Endothelial cell of umbilical vein (primary cell): ENCODE data around the gene PRPF40A. TPM values are rescaled to one million over a fixed set of nuclear protein-coding genes. Genes with fewer than 3 reads are reported as not detected.

Experiments used
- BruUV-seq: library from RNA; stranded (reverse); fragments of 400-500 nt; replicated peaks from 2 replicates; lab custom pipeline; 2021; lab: Mats Ljungman, UMichigan
- CTCF ChIA-PET: fragments of 300-600, 350-600 bp; sonication (Branson Sonifier 250); formaldehyde crosslinking; loops from one replicate; lab custom pipeline; 2021; ENCODE audit warnings: antibody characterized with exemption, inconsistent platforms; lab: Charles Lee
- POLR2A ChIA-PET: fragments of 300-600, 350-600 bp; sonication (Branson Sonifier 250); formaldehyde crosslinking; loops from one replicate; lab custom pipeline; 2021; ENCODE audit warnings: antibody characterized with exemption, inconsistent platforms; lab: Charles Lee
- DNase-seq: peaks from one replicate; pipeline ENCODE4 v3.0.0-alpha.2; 2011; ENCODE audit warnings: low read depth, low spot score
- FAIRE-seq: peaks from 2 replicates; lab custom pipeline; 2011; peaks lifted over from hg19 to GRCh38; lab: Jason Lieb, UNC
- H2AFZ ChIP-seq: 2 replicates; pipeline ENCODE4 v1.6.0; 2012; ENCODE audit warnings: low read depth, low read length, control low read depth, inconsistent platforms
- H3K27ac ChIP-seq: 2 replicates; pipeline ENCODE4 v1.5.1; 2011; ENCODE audit warnings: low read depth, mild to moderate bottlenecking, control low read depth, low read length, moderate library complexity; ENCODE audit not compliant: insufficient read depth
- H3K27me3 ChIP-seq, 2 experiments: 2 replicates each; pipeline versions ENCODE4 v1.6.0 to v1.6.1; 2011; ENCODE audit warnings: low read length in 2 of 2, mixed read lengths in 1 of 2; ENCODE audit not compliant: control insufficient read depth in 2 of 2, insufficient read depth in 2 of 2
- H3K36me3 ChIP-seq, 2 experiments: 2 replicates in 1 of 2; 3 replicates in 1 of 2; pipeline ENCODE4 v1.5.1; 2011; ENCODE audit warnings: low read length in 2 of 2, mild to moderate bottlenecking in 1 of 2, moderate library complexity in 1 of 2; ENCODE audit not compliant: control insufficient read depth in 2 of 2, insufficient read depth in 2 of 2; ENCODE audit errors: extremely low read depth in 1 of 2
- H3K4me1 ChIP-seq: 3 replicates; pipeline ENCODE4 v1.5.1; 2011; ENCODE audit warnings: mild to moderate bottlenecking, low read length; ENCODE audit not compliant: control insufficient read depth, insufficient read depth; ENCODE audit errors: extremely low read depth
- H3K4me2 ChIP-seq: 2 replicates; pipeline ENCODE4 v1.6.1; 2011; ENCODE audit warnings: low read length, control low read depth, mixed read lengths; ENCODE audit not compliant: insufficient read depth
- H3K4me3 ChIP-seq, 3 experiments: fragments of 200-600 bp in 1 of 3; sonication (generic), shearing (Covaris generic) in 1 of 3; replicated peaks in 1 of 3; 2 replicates each; pipeline ENCODE4 v1.5.1; 2011 to 2016; ENCODE audit warnings: control low read depth in 3 of 3, low read length in 3 of 3, mild to moderate bottlenecking in 2 of 3, inconsistent platforms in 1 of 3, low read depth in 1 of 3, moderate library complexity in 1 of 3; ENCODE audit not compliant: insufficient read depth in 1 of 3
- H3K79me2 ChIP-seq: 2 replicates; pipeline ENCODE4 v1.6.0; 2012; ENCODE audit warnings: low read length, inconsistent platforms; ENCODE audit not compliant: control insufficient read depth, insufficient read depth
- H3K9ac ChIP-seq: replicated peaks from 2 replicates; pipeline ENCODE3; 2011; ENCODE audit warnings: low read length, control low read depth; ENCODE audit not compliant: insufficient read depth; ENCODE audit errors: extremely low read depth
- H3K9me1 ChIP-seq: replicated peaks from 3 replicates; pipeline ENCODE4 v1.6.0; 2011; ENCODE audit warnings: mild to moderate bottlenecking, low read length; ENCODE audit not compliant: control insufficient read depth, insufficient read depth; ENCODE audit errors: extremely low read depth
- H3K9me3 ChIP-seq: replicated peaks from 2 replicates; pipeline ENCODE4 v1.5.1; 2012; ENCODE audit warnings: low read length, inconsistent platforms; ENCODE audit not compliant: control insufficient read depth, insufficient read depth
- H4K20me1 ChIP-seq: replicated peaks from 2 replicates; pipeline ENCODE3; 2011; ENCODE audit warnings: mild to moderate bottlenecking, low read length; ENCODE audit not compliant: control insufficient read depth, insufficient read depth; ENCODE audit errors: extremely low read depth
- EZH2 ChIP-seq: IDR thresholded peaks from 2 replicates; pipeline ENCODE4 v1.6.1; 2012; ENCODE audit warnings: borderline replicate concordance, low read depth, mild to moderate bottlenecking, moderate library complexity, low read length, inconsistent platforms; ENCODE audit not compliant: severe bottlenecking
- FOS ChIP-seq: IDR thresholded peaks from 2 replicates; pipeline ENCODE4 v1.6.1; 2011; ENCODE audit warnings: mild to moderate bottlenecking, low read length, moderate library complexity, borderline replicate concordance; ENCODE audit not compliant: insufficient read depth
- GATA2 ChIP-seq: IDR thresholded peaks from 2 replicates; pipeline ENCODE4 v1.7.0; 2011; ENCODE audit warnings: low read depth, mild to moderate bottlenecking, moderate library complexity, mixed read lengths, low read length; ENCODE audit not compliant: insufficient read length, insufficient read depth
- JUN ChIP-seq: IDR thresholded peaks from 2 replicates; pipeline ENCODE4 v1.6.1; 2011; ENCODE audit warnings: borderline replicate concordance, low read depth; ENCODE audit not compliant: insufficient read length, insufficient read depth
- MYC ChIP-seq: IDR thresholded peaks from one replicate; pipeline ENCODE4 v1.6.1; 2011; ENCODE audit warnings: mild to moderate bottlenecking, low read depth, low read length
- POLR2A ChIP-seq: IDR thresholded peaks from 2 replicates; pipeline ENCODE4 v1.6.1; 2012; ENCODE audit warnings: low read depth, mild to moderate bottlenecking, control low read depth, low read length
- POLR2AphosphoS5 ChIP-seq: IDR thresholded peaks from 2 replicates; pipeline ENCODE4 v1.6.1; 2012; ENCODE audit warnings: low read depth, mild to moderate bottlenecking, control low read depth, low read length, moderate library complexity; ENCODE audit not compliant: insufficient read depth
- dilution Hi-C: fragments of 300-500 bp; cut with MboI; formaldehyde crosslinking; loops from one replicate; pipeline ENCODE4 v1.15.0; 2019; ENCODE audit warnings: low sequenced_read_pairs; ENCODE audit not compliant: extremely low pct_ligation_motif_present
- intact Hi-C: fragments of 100-400 bp; cut with micrococcal nuclease; formaldehyde crosslinking; loops from one replicate; pipeline ENCODE4 v1.10.0; 2022
- polyA plus RNA-seq, 4 experiments: library from polyadenylated mRNA; depleted of rRNA in 3 of 4; stranded (reverse) in 3 of 4; unstranded in 1 of 4; fragments of >200 nt; gene quantifications; 2 replicates each; pipeline versions ENCODE4 v1.2.1 to v1.2.3, GENCODE V29; 2011 to 2012; ENCODE audit warnings: missing spikeins in 1 of 4
- total RNA-seq: library from RNA; stranded (reverse); gene quantifications from 2 replicates; pipeline ENCODE4 v1.2.3, GENCODE V29; 2021
- TF ChIP-seq, protein P1 (sequence below): IDR thresholded peaks from 2 replicates; pipeline ENCODE4 v1.6.1; 2011; ENCODE audit not compliant: insufficient read depth, insufficient read length
- TF ChIP-seq, protein P2 (sequence below), 2 donors: IDR thresholded peaks; 1 replicate in 1 of 2; 2 replicates in 1 of 2; pipeline ENCODE4 v1.5.1; 2011; ENCODE audit warnings: low read length in 2 of 2, mild to moderate bottlenecking in 2 of 2, moderate library complexity in 2 of 2, control low read depth in 1 of 2, inconsistent platforms in 1 of 2, low read depth in 1 of 2; ENCODE audit not compliant: insufficient read depth in 1 of 2; ENCODE audit errors: extremely low read depth in 1 of 2

PRPF40A gene
- total and polyA plus RNA-seq, 2 donors (not counting 3 experiments of a cell fraction or from before 2014, with no cell fraction given), result 58.2 to 123 TPM

DNA sequence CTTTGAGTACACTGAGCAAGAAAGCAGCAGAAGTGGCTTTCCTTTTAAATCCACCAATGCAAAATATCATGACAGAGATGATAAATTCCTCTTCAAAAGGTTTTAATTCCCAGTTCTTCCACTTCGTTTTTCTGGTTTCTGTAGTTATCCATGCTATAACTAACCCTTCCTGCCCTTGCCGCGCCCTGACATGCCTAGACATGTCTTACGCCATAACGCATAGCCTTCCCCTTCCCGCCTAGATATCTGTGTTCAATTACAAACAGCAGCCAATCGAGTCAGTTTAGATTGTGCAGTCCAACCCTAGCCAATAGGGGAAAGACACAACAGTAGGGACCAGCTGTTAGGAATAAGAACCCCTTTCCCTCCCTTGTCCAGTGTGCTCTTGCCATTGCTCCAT, 16.1 kb downstream of the PRPF40A start:
- Histone ChIP-seq H3K27me3 (no peaks in the 10 kb centered on the region), H2AFZ (no peak overlapping the region), H3K27ac (no peak overlapping the region), H3K79me2 (peaks cover 98% of the 10 kb centered on the region), H3K36me3 (peaks cover 0 to 5% of the 10 kb centered on the region in 2 experiments), H4K20me1 (peaks cover 14% of the 10 kb centered on the region), H3K9me1 (peaks cover 2% of the 10 kb centered on the region), H3K9me3 (no peaks in the 10 kb centered on the region), H3K9ac (no peak overlapping the region), H3K4me2 (no peak overlapping the region), H3K4me1 (no peaks in the 10 kb centered on the region), H3K4me3 (no peak overlapping the region)
- POLR2A ChIA-PET, result no interaction called here
- intact Hi-C loops (no loop called here), dilution Hi-C loops (no loop called here)
- no TSS peak for BruUV-seq
- DNase-seq, result no peak
- TF ChIP-seq, protein P1, sequence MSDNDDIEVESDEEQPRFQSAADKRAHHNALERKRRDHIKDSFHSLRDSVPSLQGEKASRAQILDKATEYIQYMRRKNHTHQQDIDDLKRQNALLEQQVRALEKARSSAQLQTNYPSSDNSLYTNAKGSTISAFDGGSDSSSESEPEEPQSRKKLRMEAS, result no peak
- TF ChIP-seq EZH2 (no peak), FOS (no peak), GATA2 (no peak), POLR2AphosphoS5 (no peak), JUN (no peak), MYC (no peak), POLR2A (no peak)
- TF ChIP-seq, protein P2, sequence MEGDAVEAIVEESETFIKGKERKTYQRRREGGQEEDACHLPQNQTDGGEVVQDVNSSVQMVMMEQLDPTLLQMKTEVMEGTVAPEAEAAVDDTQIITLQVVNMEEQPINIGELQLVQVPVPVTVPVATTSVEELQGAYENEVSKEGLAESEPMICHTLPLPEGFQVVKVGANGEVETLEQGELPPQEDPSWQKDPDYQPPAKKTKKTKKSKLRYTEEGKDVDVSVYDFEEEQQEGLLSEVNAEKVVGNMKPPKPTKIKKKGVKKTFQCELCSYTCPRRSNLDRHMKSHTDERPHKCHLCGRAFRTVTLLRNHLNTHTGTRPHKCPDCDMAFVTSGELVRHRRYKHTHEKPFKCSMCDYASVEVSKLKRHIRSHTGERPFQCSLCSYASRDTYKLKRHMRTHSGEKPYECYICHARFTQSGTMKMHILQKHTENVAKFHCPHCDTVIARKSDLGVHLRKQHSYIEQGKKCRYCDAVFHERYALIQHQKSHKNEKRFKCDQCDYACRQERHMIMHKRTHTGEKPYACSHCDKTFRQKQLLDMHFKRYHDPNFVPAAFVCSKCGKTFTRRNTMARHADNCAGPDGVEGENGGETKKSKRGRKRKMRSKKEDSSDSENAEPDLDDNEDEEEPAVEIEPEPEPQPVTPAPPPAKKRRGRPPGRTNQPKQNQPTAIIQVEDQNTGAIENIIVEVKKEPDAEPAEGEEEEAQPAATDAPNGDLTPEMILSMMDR (IDR thresholded peaks at IDR 0.05; ENCODE audit: extremely low read depth in 1 of 2, insufficient read depth in 1 of 2, low read depth in 1 of 2, low read length in 2 of 2), result no peak
- no peak for FAIRE-seq
- CTCF ChIA-PET, result no interaction called here
